B cell (primary cell): ENCODE data around the gene TOP3B. TPM values are rescaled to one million over a fixed set of nuclear protein-coding genes. Genes with fewer than 3 reads are reported as not detected.
"Not testable (repeated sequence)": the region's sequence is repeated elsewhere in the genome, so short reads cannot be mapped to it uniquely, and the experiment has no call there.

Experiments used
- ATAC-seq: fragments of 200-7000 bp; cut with Tn5 transposase; one replicate; pipeline ENCODE4 v1.10.0; 2021; ENCODE audit warnings: low read depth, mild to moderate bottlenecking, moderate number of reproducible peaks, moderate library complexity
- CTCF ChIA-PET: fragments of 350-600 bp; sonication (Branson Sonifier 250); formaldehyde crosslinking; loops from one replicate; lab custom pipeline; 2021; ENCODE audit warnings: antibody characterized with exemption, inconsistent platforms; lab: Charles Lee
- POLR2A ChIA-PET: fragments of 350-600 bp; sonication (Branson Sonifier 250); formaldehyde crosslinking; loops from one replicate; lab custom pipeline; 2021; ENCODE audit warnings: antibody characterized with exemption; lab: Charles Lee
- DNase-seq: peaks from one replicate; pipeline ENCODE4 v3.0.0; 2013
- H2AFZ ChIP-seq: 2 replicates; pipeline ENCODE4 v1.6.1; 2012; ENCODE audit warnings: mild to moderate bottlenecking, low read depth, low read length; ENCODE audit not compliant: insufficient read depth, poor library complexity, severe bottlenecking
- H3K27ac ChIP-seq, 2 donors: 1 replicate in 1 of 2; 2 replicates in 1 of 2; pipeline ENCODE4 v1.5.1; 2012 to 2013; ENCODE audit warnings: low read length in 2 of 2, mild to moderate bottlenecking in 2 of 2, moderate library complexity in 1 of 2
- H3K27me3 ChIP-seq, 4 experiments: fragments of 200-600 bp in 1 of 4; sonication (generic) in 1 of 4; replicated peaks in 1 of 4; 1 replicate in 2 of 4; 2 replicates in 2 of 4; pipeline versions ENCODE4 v1.6.1 to v1.7.0; 2013 to 2016; ENCODE audit warnings: low read length in 3 of 4, mild to moderate bottlenecking in 2 of 4, mixed read lengths in 1 of 4, moderate library complexity in 1 of 4; ENCODE audit not compliant: insufficient read depth in 4 of 4, control insufficient read depth in 3 of 4; ENCODE audit errors: control extremely low read depth in 1 of 4
- H3K36me3 ChIP-seq, 2 experiments: replicated peaks in 1 of 2; 1 replicate in 1 of 2; 2 replicates in 1 of 2; pipeline versions ENCODE4 v1.6.1 to v1.7.1; 2013; ENCODE audit warnings: low read length in 1 of 2; ENCODE audit not compliant: insufficient read depth in 2 of 2, control insufficient read depth in 1 of 2; ENCODE audit errors: control extremely low read depth in 1 of 2, extremely low read depth in 1 of 2
- H3K4me1 ChIP-seq, 2 donors: fragments of 200-600 bp in 1 of 2; sonication (generic) in 1 of 2; 1 replicate in 1 of 2; 2 replicates in 1 of 2; pipeline versions ENCODE4 v1.5.1 to v1.6.1; 2013 to 2017; ENCODE audit warnings: low read length in 2 of 2; ENCODE audit not compliant: control insufficient read depth in 2 of 2, insufficient read depth in 2 of 2
- H3K4me2 ChIP-seq: replicated peaks from 2 replicates; pipeline ENCODE3; 2012; ENCODE audit warnings: mild to moderate bottlenecking, low read depth, low read length; ENCODE audit not compliant: poor library complexity, severe bottlenecking
- H3K4me3 ChIP-seq, 5 experiments: fragments of 200-600 bp in 1 of 5; sonication (generic) in 1 of 5; 1 replicate in 3 of 5; 2 replicates in 2 of 5; pipeline versions ENCODE4 v1.5.1 to v1.7.0; 2011 to 2016; ENCODE audit warnings: low read length in 4 of 5, mild to moderate bottlenecking in 4 of 5, low read depth in 2 of 5, control low read depth in 1 of 5, moderate library complexity in 1 of 5; ENCODE audit not compliant: insufficient read depth in 1 of 5; ENCODE audit errors: control extremely low read depth in 1 of 5, extremely low read depth in 1 of 5
- H3K79me2 ChIP-seq: fragments of 200-600 bp; sonication (generic); one replicate; pipeline ENCODE4 v1.6.0; 2016; ENCODE audit warnings: low read length; ENCODE audit not compliant: control insufficient read depth, insufficient read depth
- H3K9ac ChIP-seq: fragments of 200-600 bp; sonication (generic); 2 replicates; pipeline ENCODE4 v1.6.1; 2017; ENCODE audit warnings: mild to moderate bottlenecking, low read length, moderate library complexity
- H3K9me3 ChIP-seq, 3 donors: one replicate each; pipeline versions ENCODE4 v1.6.1 to v1.7.1; 2013; ENCODE audit warnings: low read length in 2 of 3; ENCODE audit not compliant: control insufficient read depth in 2 of 3, insufficient read depth in 1 of 3; ENCODE audit errors: control extremely low read depth in 1 of 3
- H4K20me1 ChIP-seq: 2 replicates; pipeline ENCODE4 v1.6.0; 2012; ENCODE audit warnings: mild to moderate bottlenecking, low read length; ENCODE audit not compliant: insufficient read depth, control insufficient read depth, poor library complexity, severe bottlenecking
- H3K27ac Mint-ChIP-seq: one replicate; pipeline ENCODE4 v1.8.0; 2021; ENCODE audit warnings: mixed read lengths
- H3K27me3 Mint-ChIP-seq: one replicate; pipeline ENCODE4 v1.8.0; 2021; ENCODE audit warnings: mixed read lengths
- H3K4me1 Mint-ChIP-seq: one replicate; pipeline ENCODE4 v1.8.0; 2021; ENCODE audit warnings: mixed read lengths
- H3K4me3 Mint-ChIP-seq: one replicate; pipeline ENCODE4 v1.8.0; 2021; ENCODE audit warnings: mixed read lengths
- H3K9me3 Mint-ChIP-seq: one replicate; pipeline ENCODE4 v1.8.0; 2022; ENCODE audit warnings: mixed read lengths; ENCODE audit not compliant: insufficient read depth
- EZH2 ChIP-seq: IDR thresholded peaks from 2 replicates; pipeline ENCODE4 v1.6.1; 2012; ENCODE audit warnings: borderline replicate concordance, low read depth, mild to moderate bottlenecking, moderate library complexity, low read length; ENCODE audit not compliant: insufficient read depth, poor library complexity, severe bottlenecking
- WGBS: methylation state at CpG from one replicate; pipeline ENCODE4 v1.1.5; 2013; ENCODE audit warnings: missing lambda C conversion rate; ENCODE audit not compliant: insufficient coverage; 5-methylcytosine and 5-hydroxymethylcytosine counted together
- intact Hi-C: fragments of 100-400 bp; cut with micrococcal nuclease; formaldehyde crosslinking; loops from one replicate; pipeline ENCODE4 v1.10.0; 2022
- polyA plus RNA-seq: library from polyadenylated mRNA; depleted of rRNA; stranded (reverse); fragments of >200 nt; gene quantifications from 2 replicates; pipeline ENCODE4 v1.2.3, GENCODE V29; 2012
- total RNA-seq, 2 donors: library from RNA; stranded (reverse); fragments of 120-200 nt in 1 of 2; gene quantifications; 1 replicate in 1 of 2; 2 replicates in 1 of 2; pipeline versions ENCODE4 v1.2.3 to v1.2.4, GENCODE V29; 2013 to 2022
- TF ChIP-seq, protein P1 (sequence below): fragments of 200-600 bp; IDR thresholded peaks from one replicate; pipeline ENCODE4 v1.8.0; 2022; ENCODE audit warnings: antibody characterized with exemption, mild to moderate bottlenecking

Gene TOP3B
- total and polyA plus RNA-seq, 2 donors (not counting 1 experiment from before 2014, with no cell fraction given) = 77.1 to 105 TPM

DNA sequence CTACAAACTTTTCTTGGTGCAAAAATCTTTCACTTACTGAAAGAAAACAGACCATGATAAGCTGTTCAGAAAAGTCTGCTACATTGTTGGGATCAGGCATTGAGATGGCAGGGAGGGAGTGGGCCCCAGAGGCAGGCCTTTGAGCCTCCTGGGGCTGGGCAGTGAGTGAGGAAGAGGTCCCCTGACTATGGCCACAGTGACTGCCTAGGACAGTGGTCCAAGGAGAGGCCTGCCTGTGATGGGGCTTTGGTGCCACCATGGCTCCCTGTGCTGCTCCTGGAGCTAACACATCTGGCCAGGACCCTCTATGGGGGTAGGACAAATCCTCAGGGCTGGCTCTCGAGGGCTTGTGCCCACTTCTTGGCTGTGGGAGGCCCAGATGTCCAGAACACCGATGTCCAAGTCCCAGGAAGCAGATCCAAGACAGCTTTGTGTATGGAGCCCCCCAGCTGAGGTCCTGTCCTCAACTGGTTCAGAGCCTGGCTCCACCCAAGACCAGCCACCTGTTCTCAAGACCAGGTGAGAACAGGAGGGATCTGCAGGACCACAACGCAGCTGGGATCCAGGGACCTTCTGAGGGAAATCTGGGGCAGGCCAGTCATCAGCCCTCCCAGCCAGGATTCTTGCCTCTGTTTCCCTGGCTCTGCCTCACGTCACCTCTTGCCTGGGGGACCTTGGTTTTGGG is 66.8 kb downstream of the TOP3B start:
- TF ChIP-seq, protein P1, sequence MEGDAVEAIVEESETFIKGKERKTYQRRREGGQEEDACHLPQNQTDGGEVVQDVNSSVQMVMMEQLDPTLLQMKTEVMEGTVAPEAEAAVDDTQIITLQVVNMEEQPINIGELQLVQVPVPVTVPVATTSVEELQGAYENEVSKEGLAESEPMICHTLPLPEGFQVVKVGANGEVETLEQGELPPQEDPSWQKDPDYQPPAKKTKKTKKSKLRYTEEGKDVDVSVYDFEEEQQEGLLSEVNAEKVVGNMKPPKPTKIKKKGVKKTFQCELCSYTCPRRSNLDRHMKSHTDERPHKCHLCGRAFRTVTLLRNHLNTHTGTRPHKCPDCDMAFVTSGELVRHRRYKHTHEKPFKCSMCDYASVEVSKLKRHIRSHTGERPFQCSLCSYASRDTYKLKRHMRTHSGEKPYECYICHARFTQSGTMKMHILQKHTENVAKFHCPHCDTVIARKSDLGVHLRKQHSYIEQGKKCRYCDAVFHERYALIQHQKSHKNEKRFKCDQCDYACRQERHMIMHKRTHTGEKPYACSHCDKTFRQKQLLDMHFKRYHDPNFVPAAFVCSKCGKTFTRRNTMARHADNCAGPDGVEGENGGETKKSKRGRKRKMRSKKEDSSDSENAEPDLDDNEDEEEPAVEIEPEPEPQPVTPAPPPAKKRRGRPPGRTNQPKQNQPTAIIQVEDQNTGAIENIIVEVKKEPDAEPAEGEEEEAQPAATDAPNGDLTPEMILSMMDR = no peak
- no peak for TF ChIP-seq EZH2
- 95% methylated on average over 3 of the region's 4 CpGs for WGBS
- H3K27me3 Mint-ChIP-seq = no peaks in the 10 kb centered on the region
- H3K4me1 Mint-ChIP-seq = peaks cover 3% of the 10 kb centered on the region
- H3K9me3 Mint-ChIP-seq = no peaks in the 10 kb centered on the region
- intact Hi-C loops = no loop called here
- H3K36me3 ChIP-seq = no peaks in the 10 kb centered on the region
- H3K79me2 ChIP-seq = no peaks in the 10 kb centered on the region
- no peaks in the 10 kb centered on the region for H4K20me1 ChIP-seq
- ATAC-seq (no peak), DNase-seq (no peak)
- no peak overlapping the region for H3K4me3 ChIP-seq
- POLR2A ChIA-PET = no interaction called here
- H3K4me1 ChIP-seq = no peaks in the 10 kb centered on the region
- no peak overlapping the region for H3K27ac ChIP-seq
- H3K27me3 ChIP-seq = no peaks in the 10 kb centered on the region
- H3K4me2 ChIP-seq = no peak overlapping the region
- H3K27ac Mint-ChIP-seq = no peak overlapping the region
- H3K9me3 ChIP-seq = no peaks in the 10 kb centered on the region
- H3K4me3 Mint-ChIP-seq = no peak overlapping the region
- no peak overlapping the region for H3K9ac ChIP-seq
- CTCF ChIA-PET = interaction anchor here (0.7 to 3.3 kb wide), 2 partner anchors 21 to 1916 kb away, joined by 4 to 15 read pairs; no protein-coding TSS in a partner anchor
- no peak overlapping the region for H2AFZ ChIP-seq

DNA sequence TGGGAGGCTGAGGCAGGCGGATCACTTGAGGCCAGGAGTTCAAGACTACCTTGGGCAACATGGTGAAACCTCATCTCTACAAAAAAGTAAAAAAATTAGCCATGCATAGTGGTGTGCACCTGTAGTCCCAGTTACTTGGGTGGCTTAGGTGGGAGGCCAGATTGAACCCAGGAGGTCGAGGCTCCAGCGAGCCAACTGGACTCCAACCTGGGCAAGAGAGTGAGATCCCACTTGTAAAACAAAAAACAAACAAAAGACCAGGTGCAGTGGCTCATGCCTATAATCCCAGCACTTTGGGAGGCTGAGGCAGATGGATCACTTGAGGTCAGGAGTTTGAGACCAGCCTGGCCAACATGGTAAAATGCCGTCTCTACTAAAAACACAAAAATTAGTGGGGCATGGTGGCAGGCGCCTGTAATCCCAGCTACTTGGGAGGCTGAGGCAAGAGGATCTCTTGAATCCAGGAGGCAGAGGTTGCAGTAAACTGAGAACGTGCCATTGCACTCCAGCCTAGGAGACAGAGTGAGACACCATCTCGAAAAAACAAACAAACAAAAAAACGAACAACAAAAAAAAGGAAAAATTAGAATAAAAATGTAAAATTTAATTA is 68.4 kb downstream of the TOP3B start:
- WGBS = 95% methylated on average over 4 of the region's 8 CpGs
- H2AFZ ChIP-seq, H3K9ac ChIP-seq, H3K9me3 ChIP-seq, H3K27ac Mint-ChIP-seq, ATAC-seq, H3K4me3 Mint-ChIP-seq, H3K4me1 ChIP-seq, H4K20me1 ChIP-seq, H3K4me3 ChIP-seq, H3K79me2 ChIP-seq, H3K27me3 Mint-ChIP-seq, H3K27me3 ChIP-seq, POLR2A ChIA-PET, H3K36me3 ChIP-seq, H3K4me2 ChIP-seq, H3K4me1 Mint-ChIP-seq, H3K9me3 Mint-ChIP-seq, DNase-seq, H3K27ac ChIP-seq, intact Hi-C loops: not testable (repeated sequence)
- CTCF ChIA-PET = interaction anchor here (0.6 kb wide), 1 partner anchor 65 kb away, joined by 3 read pairs; no protein-coding TSS in a partner anchor

DNA sequence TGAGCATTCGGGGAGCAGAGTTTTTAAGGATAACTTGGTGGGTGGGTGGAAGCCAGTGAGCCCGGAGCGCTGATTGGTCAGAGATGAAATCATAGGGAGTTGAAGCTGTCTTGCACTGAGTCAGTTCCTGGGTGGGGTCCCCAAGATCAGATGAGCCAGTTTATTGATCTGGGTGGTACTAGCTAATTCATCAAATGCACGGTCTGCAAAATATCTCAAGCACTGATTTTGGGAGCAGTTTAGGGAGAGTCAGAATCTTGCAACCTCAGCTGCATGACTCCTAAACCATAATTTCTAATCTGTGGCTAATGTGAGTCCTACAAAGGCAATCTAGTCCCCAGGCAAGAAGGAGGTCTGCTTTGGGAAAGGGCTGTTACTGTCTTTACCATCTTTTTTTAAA is 72.2 kb downstream of the TOP3B start:
- H3K27ac Mint-ChIP-seq, POLR2A ChIA-PET, H3K4me2 ChIP-seq, H3K9me3 Mint-ChIP-seq, CTCF ChIA-PET, H4K20me1 ChIP-seq, H3K27ac ChIP-seq, H3K4me1 ChIP-seq, DNase-seq, H3K4me3 Mint-ChIP-seq, H3K36me3 ChIP-seq, H2AFZ ChIP-seq, H3K79me2 ChIP-seq, H3K9ac ChIP-seq, intact Hi-C loops, H3K9me3 ChIP-seq, H3K27me3 ChIP-seq, ATAC-seq, H3K4me3 ChIP-seq, H3K4me1 Mint-ChIP-seq, H3K27me3 Mint-ChIP-seq: not testable (repeated sequence)
- WGBS = no CpG with 5 or more reads among the region's 4 CpGs
